Right forelimb (tissue), 1 donor: ENCODE data around the gene PPIL4.

Experiments used
- DNase-seq: peaks from one replicate; pipeline ENCODE4 v3.0.0-alpha.2; 2018

The PPIL4 gene

DNA sequence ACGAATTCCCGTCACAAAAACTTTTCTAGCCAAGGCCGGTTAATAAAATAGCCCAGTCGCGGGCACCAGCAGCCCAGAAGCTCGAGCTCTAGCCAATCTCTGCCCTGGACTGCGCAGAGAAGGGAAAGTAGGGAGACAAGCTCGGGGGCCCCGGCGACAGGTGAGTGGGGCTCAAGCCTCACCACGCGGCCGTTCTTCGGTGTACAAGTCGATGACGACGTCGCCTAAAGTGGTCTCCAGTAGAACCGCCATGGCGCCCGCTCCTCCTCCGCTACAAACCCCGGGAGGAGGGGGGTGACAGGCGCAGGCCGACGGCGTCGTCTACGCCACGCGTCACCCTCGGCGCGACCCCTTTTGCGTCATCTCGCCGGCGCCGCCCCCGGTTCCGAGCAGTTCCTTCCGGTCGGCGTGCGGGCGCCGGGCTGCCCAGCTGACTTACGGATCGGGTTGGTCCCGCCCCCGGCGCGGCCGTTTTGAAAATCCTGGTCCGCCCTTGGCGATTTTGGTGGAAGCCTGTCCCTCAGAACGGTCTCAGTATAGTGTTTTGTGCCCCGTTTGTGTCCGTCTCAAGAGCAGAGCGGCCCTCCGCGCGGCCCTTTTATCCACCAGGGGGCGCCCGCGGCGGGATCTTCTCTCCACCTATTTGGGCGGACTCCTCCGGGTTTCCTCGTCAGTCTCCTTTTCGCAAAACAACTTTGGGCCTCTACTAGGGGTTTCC is at the start of gene PPIL4:
TSS of gene PPIL4 (minus strand) at position 290 of the 718 bp plus-strand sequence. CDS start at position 252, 38 bp downstream.
- peak; percentile 99 for DNase-seq

GRCh38 chr6:149593408-149593807 is 47.6 kb upstream of the PPIL4 start:
- no peak for DNase-seq

GRCh38 chr6:149592983-149593382 is 47.1 kb upstream of the PPIL4 start:
- no peak for DNase-seq

DNA sequence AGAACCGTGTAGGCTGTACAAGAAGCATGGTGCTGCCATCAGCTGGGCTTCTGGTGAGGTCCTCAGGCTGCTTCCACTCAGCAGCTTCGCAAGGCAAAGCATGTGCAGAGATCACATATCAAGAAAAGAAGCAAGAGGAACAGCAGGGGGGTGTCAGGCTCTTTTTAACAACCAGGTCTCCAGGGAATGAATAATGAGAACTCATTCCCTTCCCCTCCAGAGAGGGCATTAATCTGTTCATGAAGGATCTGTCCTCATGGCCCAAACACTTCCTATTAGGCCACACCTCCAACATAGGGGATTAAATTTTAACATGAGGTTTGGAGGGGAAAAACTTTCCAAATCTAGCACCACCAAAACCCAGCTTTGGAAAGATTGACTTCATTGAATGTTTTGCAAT is 40.3 kb upstream of the PPIL4 start:
- no peak for DNase-seq

- DNase-seq: no peak
These were observed 35.5 kb upstream of the PPIL4 start for GRCh38 chr6:149581349-149581748.

- no peak for DNase-seq
These were observed 35.0 kb upstream of the PPIL4 start for GRCh38 chr6:149580880-149581279.

DNA sequence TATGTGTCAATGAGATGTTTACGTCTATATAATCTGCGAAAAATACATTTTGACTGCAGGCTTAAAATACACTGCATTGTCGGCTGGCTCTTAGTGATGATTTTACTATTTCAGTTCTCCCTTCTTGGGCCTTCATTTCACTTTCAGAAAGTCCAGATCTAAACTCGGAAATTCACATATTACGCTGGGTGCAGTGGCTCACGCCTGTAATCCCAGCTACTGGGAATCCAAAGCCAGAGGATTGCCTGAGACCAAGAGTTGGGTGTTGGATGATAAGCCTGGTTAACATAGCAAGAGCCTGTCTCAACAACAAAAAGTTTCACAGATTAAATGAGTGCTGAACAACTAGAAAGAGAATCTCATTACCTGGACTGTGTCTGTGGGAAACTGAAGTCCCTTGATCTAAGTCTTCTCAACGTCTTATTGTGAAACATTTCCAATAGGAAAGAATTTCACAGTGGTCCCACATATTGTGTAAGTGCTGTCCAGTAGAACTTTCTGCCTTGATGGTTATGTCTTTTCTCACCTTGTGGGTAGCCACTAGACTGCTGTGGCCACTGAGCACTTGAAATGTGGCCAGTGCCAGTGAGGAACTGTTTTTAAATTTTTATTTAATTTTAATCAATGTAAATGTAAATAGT is 22.2 kb upstream of the PPIL4 start:
- no peak for DNase-seq

DNA sequence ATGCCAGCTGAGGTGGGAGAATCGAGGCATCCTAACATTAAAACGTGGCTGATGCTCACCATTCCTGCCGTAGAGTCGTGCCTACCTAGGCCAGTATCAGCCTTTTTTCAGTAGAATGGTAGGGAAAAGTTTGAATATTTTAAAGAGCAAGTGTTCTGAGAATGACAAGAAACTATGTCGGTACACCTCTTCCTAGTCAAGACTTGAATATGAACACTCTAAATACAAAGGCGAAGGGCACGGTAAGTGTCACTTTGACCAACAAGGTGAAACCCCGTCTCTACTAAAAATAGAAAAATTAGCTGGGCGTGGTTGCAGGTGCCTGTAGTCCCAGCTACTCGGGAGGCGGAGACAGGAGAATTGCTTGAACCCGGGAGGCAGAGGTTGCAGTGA is 21.3 kb upstream of the PPIL4 start:
- DNase-seq: no peak

DNA sequence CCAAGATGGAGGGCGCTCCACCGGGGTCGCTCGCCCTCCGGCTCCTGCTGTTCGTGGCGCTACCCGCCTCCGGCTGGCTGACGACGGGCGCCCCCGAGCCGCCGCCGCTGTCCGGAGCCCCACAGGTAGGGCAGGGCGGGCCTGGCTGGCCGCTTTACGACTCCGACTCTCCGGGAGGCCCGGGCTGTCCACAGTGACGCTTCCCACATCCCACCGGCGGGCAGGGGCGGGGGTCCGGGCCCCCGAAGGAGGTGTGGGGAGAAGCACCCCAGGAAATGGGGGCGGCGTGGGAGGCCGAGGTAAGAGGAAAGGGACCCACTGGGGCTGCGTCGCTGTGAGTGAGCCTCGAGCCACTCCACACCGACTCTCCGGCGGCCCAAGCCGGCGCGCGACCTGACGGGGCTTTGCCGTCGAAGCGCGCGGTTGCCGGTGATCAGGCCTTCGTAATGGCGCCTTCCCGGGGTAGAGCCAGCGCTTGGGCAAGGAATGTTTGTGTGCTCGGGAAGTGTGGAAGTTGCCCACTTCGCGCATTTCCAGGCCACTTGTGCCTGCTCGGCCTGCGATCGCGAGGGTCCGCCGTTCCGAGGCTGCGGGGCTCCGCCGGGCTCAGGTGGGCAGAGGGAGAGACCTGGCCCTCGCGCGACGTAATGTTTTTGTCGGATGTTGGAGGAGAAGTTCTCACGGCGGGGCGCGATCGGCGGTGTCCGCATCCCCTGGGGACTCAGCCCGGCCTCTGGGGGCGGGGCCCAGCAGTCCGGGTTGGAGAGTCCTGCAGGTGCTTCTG is 20.8 kb upstream of the PPIL4 start:
- DNase-seq: peak; percentile 74

DNA sequence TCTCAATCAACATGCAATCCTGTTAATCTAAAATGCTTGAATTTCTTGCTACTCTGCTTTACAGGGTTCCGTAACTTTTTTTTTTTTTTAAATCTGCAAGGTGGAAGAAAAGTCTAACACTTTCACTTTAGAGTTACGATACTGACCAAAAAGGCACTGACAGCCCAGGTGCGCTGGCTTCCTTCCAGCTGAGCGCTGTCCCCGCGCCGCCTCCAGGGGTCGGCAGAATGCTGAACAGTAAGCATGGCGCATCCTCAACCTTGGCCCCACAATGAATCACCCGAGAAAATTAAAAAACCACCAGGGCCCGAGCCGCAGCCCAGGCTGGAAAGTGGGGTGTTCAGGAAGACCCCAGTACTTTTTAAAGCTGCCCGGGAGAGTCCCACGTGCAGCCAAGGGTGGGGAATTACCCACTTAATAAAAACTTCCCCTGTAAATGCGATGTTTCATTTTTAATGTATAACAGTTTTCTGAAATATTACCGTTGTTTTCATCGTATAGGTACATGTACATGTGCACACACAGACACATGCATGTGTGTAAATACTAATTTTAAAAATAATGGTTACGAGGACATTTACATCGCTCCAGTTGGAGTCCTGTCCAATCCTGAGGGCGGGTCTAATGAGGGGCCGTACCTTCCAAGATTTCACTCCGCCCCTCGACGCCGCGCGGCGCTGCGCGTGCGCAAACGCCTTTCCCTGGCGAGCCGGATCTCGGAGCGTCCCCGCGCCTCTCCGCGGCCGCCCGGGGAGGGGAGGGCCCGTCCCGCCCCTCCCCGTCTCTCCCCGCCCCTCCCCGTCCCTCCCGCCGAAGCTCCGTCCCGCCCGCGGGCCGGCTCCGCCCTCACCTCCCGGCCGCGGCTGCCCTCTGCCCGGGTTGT is 19.9 kb upstream of the PPIL4 start, which contains the start of gene GINM1:
TSS of gene GINM1 (plus strand) at position 849 of the 883 bp plus-strand sequence. CDS start 40 bp downstream, outside the sequence.
- peak; percentile 97 for DNase-seq

GRCh38 chr6:149563928-149564325 is 18.1 kb upstream of the PPIL4 start:
- no peak for DNase-seq

- no peak for DNase-seq
These were observed 17.5 kb upstream of the PPIL4 start for GRCh38 chr6:149563203-149563927.

DNA sequence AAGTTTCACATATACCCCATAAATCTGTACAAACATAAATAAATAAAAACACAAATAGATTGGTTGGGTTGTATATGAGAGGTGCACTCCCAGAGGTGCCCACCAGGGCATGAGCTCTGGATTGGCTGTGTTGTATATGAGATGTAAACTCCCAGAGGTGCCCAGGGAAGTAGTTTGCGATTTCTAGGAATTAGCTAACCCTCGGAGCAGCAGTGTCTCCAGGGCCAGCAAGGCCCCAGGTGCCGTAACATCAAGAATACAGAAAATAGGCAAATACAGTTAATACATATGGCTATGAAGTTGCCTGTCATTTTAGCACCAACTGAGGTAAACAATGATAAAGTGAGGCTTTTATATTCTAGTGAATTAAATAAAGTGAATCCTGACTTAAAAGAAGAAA is 14.9 kb upstream of the PPIL4 start:
- no peak for DNase-seq

DNA sequence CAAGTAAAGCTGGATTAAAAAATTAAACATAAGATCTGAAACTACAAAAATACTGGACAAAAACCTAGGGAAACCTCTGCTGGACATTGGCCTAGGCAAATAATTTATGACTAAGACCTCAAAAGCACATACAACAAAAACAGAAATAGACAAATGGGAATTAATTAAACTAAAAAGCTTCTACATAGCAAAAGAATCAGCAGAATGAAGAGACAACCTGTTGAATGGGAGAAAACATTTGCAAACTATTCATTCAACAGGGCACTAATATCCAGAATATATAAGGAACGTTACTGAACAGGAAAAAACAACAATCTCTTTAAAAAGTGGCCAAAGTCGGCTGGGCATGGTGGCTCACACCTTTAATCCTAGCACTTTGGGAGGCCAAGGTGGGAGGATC is 13.5 kb upstream of the PPIL4 start:
- DNase-seq: no peak

- no peak for DNase-seq
These were observed 12.2 kb upstream of the PPIL4 start for GRCh38 chr6:149558029-149558428.

DNA sequence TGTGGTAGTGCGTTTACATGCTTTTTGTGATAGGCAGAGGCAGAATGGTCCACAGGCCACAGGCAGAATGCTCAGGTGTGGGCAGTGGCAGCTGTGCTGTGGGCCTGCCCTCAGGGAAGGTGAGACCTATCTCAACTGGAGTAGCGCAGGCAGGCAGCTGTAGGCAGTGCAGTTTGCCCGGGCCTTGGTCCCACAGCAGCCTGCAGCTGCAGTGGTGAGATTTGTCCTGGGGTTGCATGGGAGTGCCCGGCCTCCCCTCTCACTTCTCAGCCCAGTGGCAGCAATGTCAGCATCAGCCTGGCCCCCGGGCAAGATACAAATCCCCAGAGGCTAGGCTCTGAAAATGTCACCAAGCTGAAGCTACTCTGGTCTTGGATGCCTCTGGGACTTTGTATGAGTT is 6.1 kb upstream of the PPIL4 start:
- no peak for DNase-seq

GRCh38 chr6:149545258-149545753 is 537 bp downstream of the PPIL4 start:
- peak; percentile 82 for DNase-seq

- no peak for DNase-seq
These were observed 1.1 kb downstream of the PPIL4 start for GRCh38 chr6:149544646-149545257.

DNA sequence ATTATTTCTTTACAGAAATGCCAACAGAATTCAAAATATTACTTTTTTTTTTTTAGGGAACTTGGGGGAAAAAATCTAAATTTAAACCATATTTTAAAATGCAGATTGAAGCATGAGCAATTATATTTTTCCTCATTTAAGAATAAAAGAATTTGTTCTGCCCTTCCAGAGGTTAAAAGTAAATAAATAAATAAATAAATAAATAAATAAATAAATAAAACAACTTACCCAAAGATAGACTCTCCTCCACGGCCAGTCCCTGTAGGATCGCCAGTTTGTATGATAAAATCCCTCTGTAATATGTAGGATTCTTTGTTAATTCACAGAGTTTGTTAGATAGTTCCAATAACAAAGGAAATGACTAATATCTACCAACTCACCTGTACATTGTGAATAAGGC is 4.7 kb downstream of the PPIL4 start:
- no peak for DNase-seq

GRCh38 chr6:149534742-149535141 is 11.1 kb downstream of the PPIL4 start:
- DNase-seq: no peak

GRCh38 chr6:149529650-149530049 is 16.2 kb downstream of the PPIL4 start:
- no peak for DNase-seq
